Astrocyte (in vitro differentiated cells and primary cell): ENCODE results near the gene KIAA1671. TPM values are rescaled to one million over a fixed set of nuclear protein-coding genes. Genes with fewer than 3 reads are reported as not detected.

Experiments used
- DNase-seq: peaks from one replicate; pipeline ENCODE4 v3.0.0-alpha.2; 2010; ENCODE audit warnings: low read depth
- FAIRE-seq: peaks from 2 replicates; lab custom pipeline; 2011; peaks lifted over from hg19 to GRCh38; lab: Jason Lieb, UNC
- H2AFZ ChIP-seq: 2 replicates; pipeline ENCODE4 v1.6.0; 2012; ENCODE audit warnings: low read depth, low read length, inconsistent platforms
- H3K27ac ChIP-seq: 2 replicates; pipeline ENCODE4 v1.5.1; 2011; ENCODE audit warnings: low read depth, low read length, inconsistent platforms
- H3K27me3 ChIP-seq: 2 replicates; pipeline ENCODE4 v1.6.0; 2011; ENCODE audit warnings: low read length, inconsistent platforms; ENCODE audit not compliant: insufficient read depth
- H3K36me3 ChIP-seq: 2 replicates; pipeline ENCODE4 v1.5.1; 2011; ENCODE audit warnings: low read length, inconsistent platforms; ENCODE audit not compliant: insufficient read depth
- H3K4me1 ChIP-seq: 2 replicates; pipeline ENCODE4 v1.5.1; 2011; ENCODE audit warnings: low read length, inconsistent platforms; ENCODE audit not compliant: insufficient read depth
- H3K4me2 ChIP-seq: 2 replicates; pipeline ENCODE4 v1.6.0; 2012; ENCODE audit warnings: low read length, inconsistent platforms
- H3K4me3 ChIP-seq: 2 replicates; pipeline ENCODE4 v1.5.1; 2011; ENCODE audit warnings: low read depth, mild to moderate bottlenecking, low read length, inconsistent platforms; ENCODE audit not compliant: insufficient read depth
- H3K79me2 ChIP-seq: 2 replicates; pipeline ENCODE4 v1.6.0; 2012; ENCODE audit warnings: mild to moderate bottlenecking, low read length, inconsistent platforms; ENCODE audit not compliant: insufficient read depth
- H3K9ac ChIP-seq: 2 replicates; pipeline ENCODE4 v1.6.0; 2012; ENCODE audit warnings: mild to moderate bottlenecking, low read length, inconsistent platforms
- H3K9me3 ChIP-seq: 2 replicates; pipeline ENCODE4 v1.5.1; 2012; ENCODE audit warnings: low read depth, mild to moderate bottlenecking, low read length, inconsistent platforms; ENCODE audit not compliant: insufficient read depth
- H4K20me1 ChIP-seq: 2 replicates; pipeline ENCODE4 v1.6.0; 2012; ENCODE audit warnings: low read length, inconsistent platforms; ENCODE audit not compliant: insufficient read depth
- H3K27ac Mint-ChIP-seq: one replicate; pipeline ENCODE4 v1.8.0; 2021; ENCODE audit warnings: mild to moderate bottlenecking, mixed read lengths; ENCODE audit not compliant: unreplicated experiment
- H3K27me3 Mint-ChIP-seq: one replicate; pipeline ENCODE4 v1.8.0; 2021; ENCODE audit warnings: low read depth, mixed read lengths; ENCODE audit not compliant: unreplicated experiment
- H3K36me3 Mint-ChIP-seq: one replicate; pipeline ENCODE4 v1.8.0; 2021; ENCODE audit warnings: low read depth, mixed read lengths; ENCODE audit not compliant: unreplicated experiment
- H3K4me1 Mint-ChIP-seq: one replicate; pipeline ENCODE4 v1.8.0; 2021; ENCODE audit warnings: low read depth, mixed read lengths; ENCODE audit not compliant: unreplicated experiment
- H3K4me3 Mint-ChIP-seq: one replicate; pipeline ENCODE4 v1.8.0; 2021; ENCODE audit warnings: mild to moderate bottlenecking, moderate library complexity, mixed read lengths; ENCODE audit not compliant: unreplicated experiment
- H3K9me3 Mint-ChIP-seq: one replicate; pipeline ENCODE4 v1.8.0; 2021; ENCODE audit warnings: mild to moderate bottlenecking, mixed read lengths; ENCODE audit not compliant: unreplicated experiment
- EZH2 ChIP-seq: IDR thresholded peaks from 2 replicates; pipeline ENCODE4 v1.6.1; 2012; ENCODE audit warnings: mild to moderate bottlenecking, low read length, inconsistent platforms; ENCODE audit not compliant: insufficient read depth
- total RNA-seq: library from RNA; stranded (reverse); gene quantifications from 2 replicates; pipeline ENCODE4 v1.2.1, GENCODE V29; 2021
- TF ChIP-seq, protein P1 (sequence below): IDR thresholded peaks from 2 replicates; pipeline ENCODE4 v1.5.1; 2011; ENCODE audit warnings: low read depth, mild to moderate bottlenecking, inconsistent platforms, low read length, moderate library complexity; ENCODE audit not compliant: insufficient read depth

Gene KIAA1671
- total RNA-seq, 1 donor from 2014 or later = 28.4 TPM

DNA sequence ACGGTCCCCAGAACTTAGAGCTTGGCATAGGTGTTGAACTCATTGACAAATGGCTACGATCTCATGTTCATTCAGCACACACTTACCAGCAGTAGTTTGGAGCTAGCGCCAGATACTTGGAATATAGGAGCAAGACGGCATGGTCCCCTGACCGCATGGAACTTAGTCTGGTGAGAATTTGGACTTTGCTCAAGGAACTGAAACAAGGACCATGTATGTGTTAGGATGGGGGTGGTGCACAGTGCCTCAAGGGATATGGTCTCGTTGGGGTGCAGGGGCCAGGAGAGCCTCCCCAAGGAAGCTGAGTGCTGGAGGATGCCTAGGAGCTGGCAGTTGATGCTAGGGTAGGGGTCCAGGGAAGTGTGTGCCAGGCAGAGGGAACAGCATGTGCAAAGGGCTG is 119.2 kb downstream of the KIAA1671 start:
- H3K4me1 ChIP-seq = no peaks in the 10 kb centered on the region
- H3K36me3 ChIP-seq = no peaks in the 10 kb centered on the region
- TF ChIP-seq, protein P1, sequence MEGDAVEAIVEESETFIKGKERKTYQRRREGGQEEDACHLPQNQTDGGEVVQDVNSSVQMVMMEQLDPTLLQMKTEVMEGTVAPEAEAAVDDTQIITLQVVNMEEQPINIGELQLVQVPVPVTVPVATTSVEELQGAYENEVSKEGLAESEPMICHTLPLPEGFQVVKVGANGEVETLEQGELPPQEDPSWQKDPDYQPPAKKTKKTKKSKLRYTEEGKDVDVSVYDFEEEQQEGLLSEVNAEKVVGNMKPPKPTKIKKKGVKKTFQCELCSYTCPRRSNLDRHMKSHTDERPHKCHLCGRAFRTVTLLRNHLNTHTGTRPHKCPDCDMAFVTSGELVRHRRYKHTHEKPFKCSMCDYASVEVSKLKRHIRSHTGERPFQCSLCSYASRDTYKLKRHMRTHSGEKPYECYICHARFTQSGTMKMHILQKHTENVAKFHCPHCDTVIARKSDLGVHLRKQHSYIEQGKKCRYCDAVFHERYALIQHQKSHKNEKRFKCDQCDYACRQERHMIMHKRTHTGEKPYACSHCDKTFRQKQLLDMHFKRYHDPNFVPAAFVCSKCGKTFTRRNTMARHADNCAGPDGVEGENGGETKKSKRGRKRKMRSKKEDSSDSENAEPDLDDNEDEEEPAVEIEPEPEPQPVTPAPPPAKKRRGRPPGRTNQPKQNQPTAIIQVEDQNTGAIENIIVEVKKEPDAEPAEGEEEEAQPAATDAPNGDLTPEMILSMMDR = no peak
- no peak for TF ChIP-seq EZH2
- H3K9me3 ChIP-seq = no peaks in the 10 kb centered on the region
- H3K27ac ChIP-seq = no peak overlapping the region
- Mint-ChIP-seq H3K4me1 (peaks cover 20% of the 10 kb centered on the region), H3K27ac (no peak overlapping the region), H3K27me3 (no peaks in the 10 kb centered on the region), H3K9me3 (no peaks in the 10 kb centered on the region), H3K4me3 (no peak overlapping the region), H3K36me3 (no peaks in the 10 kb centered on the region)
- H3K27me3 ChIP-seq = peaks cover 5% of the 10 kb centered on the region
- H3K4me3 ChIP-seq = no peak overlapping the region
- FAIRE-seq (no peak), DNase-seq (no peak)
- H3K79me2 ChIP-seq = no peaks in the 10 kb centered on the region
- no peak overlapping the region for H3K4me2 ChIP-seq
- peaks cover 4% of the 10 kb centered on the region for H4K20me1 ChIP-seq
- no peak overlapping the region for H2AFZ ChIP-seq
- no peak overlapping the region for H3K9ac ChIP-seq

DNA sequence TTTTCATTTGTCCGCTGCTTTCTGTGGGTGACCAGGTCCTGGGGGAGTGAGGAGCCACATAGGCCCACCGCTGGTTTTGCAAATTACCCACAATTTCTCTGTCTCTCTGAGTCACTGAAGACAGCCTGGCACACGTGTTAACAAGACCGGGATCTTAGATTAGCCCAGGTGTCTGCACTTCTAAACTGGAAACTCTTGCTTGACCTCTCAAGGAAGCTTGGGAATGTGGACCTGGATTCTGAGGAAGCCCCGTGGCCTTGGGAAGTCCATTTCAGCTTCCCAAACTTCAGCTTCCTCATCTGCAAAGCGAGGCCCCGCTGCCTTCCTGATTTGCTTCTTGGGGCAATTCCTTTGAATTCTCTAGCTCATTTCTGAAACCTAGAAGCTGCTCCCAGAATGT is 119.9 kb downstream of the KIAA1671 start:
- H3K4me2 ChIP-seq = no peak overlapping the region
- H3K9ac ChIP-seq = no peak overlapping the region
- H3K27ac ChIP-seq = no peak overlapping the region
- no peak overlapping the region for H3K4me3 ChIP-seq
- Mint-ChIP-seq H3K27ac (no peak overlapping the region), H3K4me3 (no peak overlapping the region), H3K9me3 (no peaks in the 10 kb centered on the region), H3K27me3 (no peaks in the 10 kb centered on the region), H3K36me3 (no peaks in the 10 kb centered on the region), H3K4me1 (peaks cover 20% of the 10 kb centered on the region)
- H3K36me3 ChIP-seq = no peaks in the 10 kb centered on the region
- no peak for DNase-seq
- H3K27me3 ChIP-seq = peaks cover 5% of the 10 kb centered on the region
- FAIRE-seq = no peak
- no peaks in the 10 kb centered on the region for H3K9me3 ChIP-seq
- peaks cover 4% of the 10 kb centered on the region for H4K20me1 ChIP-seq
- no peak for TF ChIP-seq EZH2
- TF ChIP-seq, protein P1 = no peak
- H3K4me1 ChIP-seq = no peaks in the 10 kb centered on the region
- no peak overlapping the region for H2AFZ ChIP-seq
- no peaks in the 10 kb centered on the region for H3K79me2 ChIP-seq

DNA sequence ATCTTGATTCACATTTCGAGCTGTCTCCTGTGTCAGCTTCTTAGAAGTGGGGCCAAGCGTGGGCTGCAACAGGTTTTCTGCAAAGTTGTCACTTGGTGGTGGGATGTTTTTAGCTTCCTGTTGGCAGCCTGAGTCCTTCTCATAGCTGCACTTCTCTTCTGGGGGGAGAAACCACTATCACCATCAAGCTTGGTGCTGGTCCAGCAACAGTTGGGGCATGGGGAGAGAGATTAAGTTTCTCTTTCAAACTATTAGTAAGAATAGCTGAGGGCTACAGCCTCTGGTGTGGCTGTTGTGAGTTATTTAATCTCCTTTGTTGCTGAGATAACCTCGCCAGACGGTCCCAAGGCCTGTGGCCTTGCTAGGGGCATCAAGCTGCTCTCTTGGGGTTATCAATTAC is 123.8 kb downstream of the KIAA1671 start:
- no peak overlapping the region for H2AFZ ChIP-seq
- no peak overlapping the region for H3K27ac Mint-ChIP-seq
- no peak overlapping the region for H3K4me3 ChIP-seq
- H3K4me2 ChIP-seq = no peak overlapping the region
- peaks cover 10% of the 10 kb centered on the region for H3K4me1 Mint-ChIP-seq
- TF ChIP-seq EZH2 = no peak
- TF ChIP-seq, protein P1 = no peak
- no peaks in the 10 kb centered on the region for H3K4me1 ChIP-seq
- peaks cover 5% of the 10 kb centered on the region for H3K27me3 Mint-ChIP-seq
- H3K79me2 ChIP-seq = no peaks in the 10 kb centered on the region
- H3K27me3 ChIP-seq = no peaks in the 10 kb centered on the region
- no peak overlapping the region for H3K9ac ChIP-seq
- no peaks in the 10 kb centered on the region for H3K9me3 Mint-ChIP-seq
- no peaks in the 10 kb centered on the region for H3K36me3 Mint-ChIP-seq
- no peak overlapping the region for H3K4me3 Mint-ChIP-seq
- H3K27ac ChIP-seq = no peak overlapping the region
- H4K20me1 ChIP-seq = peaks cover 10% of the 10 kb centered on the region
- no peaks in the 10 kb centered on the region for H3K9me3 ChIP-seq
- H3K36me3 ChIP-seq = no peaks in the 10 kb centered on the region
- no peak for FAIRE-seq
- no peak for DNase-seq
